GM12865 (cell line): Measurements from ENCODE around the gene BLM.

Experiments used
- DNase-seq: peaks from one replicate; pipeline ENCODE4 v3.0.0; 2010; ENCODE audit warnings: low read depth
- H3K4me3 ChIP-seq: 2 replicates; pipeline ENCODE4 v1.5.1; 2011; ENCODE audit warnings: mild to moderate bottlenecking, low read depth, low read length, control low read depth
- TF ChIP-seq, protein P1 (sequence below): IDR thresholded peaks from 2 replicates; pipeline ENCODE4 v1.5.1; 2011; ENCODE audit warnings: low read length, control low read depth, low read depth, inconsistent platforms; ENCODE audit not compliant: insufficient read depth; ENCODE audit errors: missing control alignments

The BLM gene

GRCh38 chr15:90679959-90680358 is 37.2 kb upstream of the BLM start:
- no peak overlapping the region for H3K4me3 ChIP-seq
- TF ChIP-seq, protein P1, sequence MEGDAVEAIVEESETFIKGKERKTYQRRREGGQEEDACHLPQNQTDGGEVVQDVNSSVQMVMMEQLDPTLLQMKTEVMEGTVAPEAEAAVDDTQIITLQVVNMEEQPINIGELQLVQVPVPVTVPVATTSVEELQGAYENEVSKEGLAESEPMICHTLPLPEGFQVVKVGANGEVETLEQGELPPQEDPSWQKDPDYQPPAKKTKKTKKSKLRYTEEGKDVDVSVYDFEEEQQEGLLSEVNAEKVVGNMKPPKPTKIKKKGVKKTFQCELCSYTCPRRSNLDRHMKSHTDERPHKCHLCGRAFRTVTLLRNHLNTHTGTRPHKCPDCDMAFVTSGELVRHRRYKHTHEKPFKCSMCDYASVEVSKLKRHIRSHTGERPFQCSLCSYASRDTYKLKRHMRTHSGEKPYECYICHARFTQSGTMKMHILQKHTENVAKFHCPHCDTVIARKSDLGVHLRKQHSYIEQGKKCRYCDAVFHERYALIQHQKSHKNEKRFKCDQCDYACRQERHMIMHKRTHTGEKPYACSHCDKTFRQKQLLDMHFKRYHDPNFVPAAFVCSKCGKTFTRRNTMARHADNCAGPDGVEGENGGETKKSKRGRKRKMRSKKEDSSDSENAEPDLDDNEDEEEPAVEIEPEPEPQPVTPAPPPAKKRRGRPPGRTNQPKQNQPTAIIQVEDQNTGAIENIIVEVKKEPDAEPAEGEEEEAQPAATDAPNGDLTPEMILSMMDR, result no peak
- DNase-seq, result no peak

DNA sequence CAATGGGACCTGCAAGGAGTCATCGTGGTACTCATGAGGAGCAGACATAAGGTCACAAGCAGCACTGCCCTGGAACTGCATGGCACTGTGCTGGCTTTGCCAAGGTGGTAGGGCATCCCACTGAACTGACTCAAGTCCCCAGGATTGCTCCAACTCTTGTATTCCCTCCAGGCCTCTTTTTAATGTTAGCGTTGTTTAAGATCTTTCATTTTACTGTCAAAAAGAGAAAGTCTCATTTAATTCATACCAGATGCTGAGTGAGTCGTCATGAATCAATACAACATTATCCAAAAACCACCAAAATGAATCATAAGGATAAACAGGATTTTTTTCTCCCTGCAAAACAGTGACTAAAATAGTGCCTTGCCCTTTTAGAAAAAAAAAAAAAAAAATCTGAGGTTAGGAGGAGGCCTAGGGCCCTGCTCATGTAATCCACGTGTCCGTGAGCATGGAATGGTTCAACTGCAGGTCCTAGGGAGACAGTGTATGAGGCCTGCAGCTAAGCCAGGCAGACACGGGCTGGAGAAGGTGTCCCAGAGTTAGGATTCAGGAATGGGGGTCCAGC is 36.7 kb upstream of the BLM start:
- no peak for DNase-seq
- no peak overlapping the region for H3K4me3 ChIP-seq

GRCh38 chr15:90681056-90681455 is 36.1 kb upstream of the BLM start:
- TF ChIP-seq, protein P1, result no peak
- H3K4me3 ChIP-seq, result no peak overlapping the region
- DNase-seq, result no peak

More for the DNA sequence above, 36.7 kb upstream of the BLM start:
- TF ChIP-seq, protein P1, result no peak

GRCh38 chr15:90681480-90681879 is 35.7 kb upstream of the BLM start:
- no peak overlapping the region for H3K4me3 ChIP-seq
- no peak for DNase-seq
- TF ChIP-seq, protein P1, result no peak

DNA sequence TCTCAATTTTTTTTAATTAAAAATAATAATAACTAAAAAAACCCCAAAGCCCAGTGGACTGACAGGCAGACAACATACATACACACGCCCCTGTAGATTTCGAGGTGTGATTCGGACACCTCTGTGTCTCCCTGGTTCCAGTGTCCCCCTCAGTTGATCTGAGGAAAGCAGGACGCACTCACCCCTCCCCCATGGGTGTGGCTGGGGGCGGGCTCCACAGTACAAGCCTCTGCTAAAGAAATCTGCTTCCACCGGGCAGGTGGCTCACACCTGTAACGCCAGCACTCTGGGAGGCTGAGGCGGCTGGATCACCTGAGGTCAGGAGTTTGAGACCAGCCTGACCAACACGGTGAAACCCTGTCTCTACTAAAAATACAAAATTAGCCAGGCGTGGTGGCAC is 33.8 kb upstream of the BLM start:
- DNase-seq, result no peak

GRCh38 chr15:90683876-90684275 is 33.3 kb upstream of the BLM start:
- no peak for DNase-seq
- no peak overlapping the region for H3K4me3 ChIP-seq
- TF ChIP-seq, protein P1, result no peak

More for the DNA sequence above, 33.8 kb upstream of the BLM start:
- H3K4me3 ChIP-seq, result no peak overlapping the region
- TF ChIP-seq, protein P1, result no peak

- no peak for DNase-seq
- H3K4me3 ChIP-seq, result no peak overlapping the region
- TF ChIP-seq, protein P1, result no peak
Measured at GRCh38 chr15:90684281-90684680, 32.9 kb upstream of the BLM start.
